ENCODE results near the gene INSIG1.

GRCh38 chr7:155282671-155283070, 15.0 kb upstream of the INSIG1 start:
- TF ChIP-seq POLR2A (IDR thresholded peaks at IDR 0.05; ENCODE audit: low read length) (no peak), GATA1 (IDR thresholded peaks at IDR 0.05; ENCODE audit: low read depth, low read length) (no peak)

All from erythroblast (primary cell).